KMS-11 (cell line): ENCODE data around the gene RNF213.

Experiments
- H2AFZ ChIP-seq: fragments of 200-600 bp; sonication (generic); 2 replicates; pipeline ENCODE4 v1.6.1; 2016; ENCODE audit warnings: antibody characterized with exemption, mixed run types, low read depth
- H3K27ac ChIP-seq: fragments of 200-600 bp; sonication (generic); 2 replicates; pipeline ENCODE4 v1.6.1; 2016; ENCODE audit warnings: mild to moderate bottlenecking, mixed run types
- H3K27me3 ChIP-seq: fragments of 200-600 bp; sonication (generic); 2 replicates; pipeline ENCODE4 v1.6.1; 2017; ENCODE audit warnings: mild to moderate bottlenecking, low read depth, mixed run types, moderate library complexity; ENCODE audit not compliant: insufficient read depth
- H3K36me3 ChIP-seq: fragments of 200-600 bp; sonication (generic); 2 replicates; pipeline ENCODE4 v1.6.1; 2017; ENCODE audit warnings: mild to moderate bottlenecking, mixed run types; ENCODE audit not compliant: insufficient read depth
- H3K4me1 ChIP-seq: fragments of 200-600 bp; sonication (generic); 2 replicates; pipeline ENCODE4 v1.6.1; 2016; ENCODE audit warnings: mild to moderate bottlenecking, low read depth, mixed run types; ENCODE audit not compliant: poor library complexity, severe bottlenecking
- H3K4me2 ChIP-seq: fragments of 200-600 bp; sonication (generic); 2 replicates; pipeline ENCODE4 v1.7.0; 2016; ENCODE audit warnings: mild to moderate bottlenecking, mixed run types
- H3K4me3 ChIP-seq: fragments of 200-600 bp; sonication (generic); IDR thresholded peaks from 2 replicates; pipeline ENCODE4 v1.6.1; 2017; ENCODE audit warnings: low read depth, low read length, mixed read lengths; ENCODE audit not compliant: insufficient read depth
- H3K79me2 ChIP-seq: fragments of 200-600 bp; sonication (generic); 2 replicates; pipeline ENCODE4 v1.6.1; 2016; ENCODE audit warnings: low read depth, mixed run types; ENCODE audit not compliant: insufficient read depth
- H3K9ac ChIP-seq: fragments of 200-600 bp; sonication (generic); 2 replicates; pipeline ENCODE4 v1.6.1; 2016; ENCODE audit warnings: mild to moderate bottlenecking, mixed run types
- H4K20me1 ChIP-seq: fragments of 200-600 bp; sonication (generic); 2 replicates; pipeline ENCODE4 v1.6.1; 2016; ENCODE audit warnings: mild to moderate bottlenecking, mixed run types; ENCODE audit not compliant: insufficient read depth
- CTCF ChIP-seq: fragments of 200-600 bp; sonication (generic); conservative IDR thresholded peaks from 2 replicates; pipeline ENCODE4 v1.6.1; 2017; ENCODE audit warnings: low read depth, mild to moderate bottlenecking, antibody characterized with exemption, low read length, moderate library complexity, mixed read lengths

The RNF213 gene

GRCh38 chr17:80413771-80414507 is 153.3 kb downstream of the RNF213 start:
- Histone ChIP-seq H3K79me2 (no peaks in the 10 kb centered on the region), H4K20me1 (no peaks in the 10 kb centered on the region), H3K27ac (no peak overlapping the region), H3K4me2 (peak overlapping the region; percentile 98), H3K36me3 (no peaks in the 10 kb centered on the region), H3K27me3 (peaks cover 23% of the 10 kb centered on the region), H3K4me3 (peak overlapping the region; percentile 10), H3K4me1 (peaks cover 11% of the 10 kb centered on the region), H2AFZ (peak overlapping the region; percentile 88; the same call in 1 of the 2 replicates), H3K9ac (no peak overlapping the region)
- no peak for TF ChIP-seq CTCF

DNA sequence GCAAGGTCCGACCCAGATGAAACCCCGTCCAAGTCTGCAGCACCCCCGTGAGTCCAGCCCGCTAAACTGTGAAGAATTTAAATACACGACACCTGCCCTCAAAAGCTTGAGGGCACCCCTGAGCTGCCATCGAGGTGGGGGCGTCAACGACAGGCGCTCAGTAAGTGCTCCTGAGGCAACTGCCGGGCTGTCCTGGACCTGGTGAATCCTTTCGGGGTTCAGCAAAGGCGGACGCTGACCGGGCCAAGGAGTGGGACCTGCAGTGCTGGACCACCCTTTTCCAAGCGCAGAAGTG is 153.8 kb downstream of the RNF213 start:
- H3K4me1 ChIP-seq = peaks cover 11% of the 10 kb centered on the region
- no peak for TF ChIP-seq CTCF
- peak overlapping the region; percentile 88 for H2AFZ ChIP-seq
- H3K27ac ChIP-seq = no peak overlapping the region
- peaks cover 23% of the 10 kb centered on the region for H3K27me3 ChIP-seq
- H3K4me3 ChIP-seq = peak overlapping the region; percentile 10
- H3K9ac ChIP-seq = peak overlapping the region; percentile 59
- no peaks in the 10 kb centered on the region for H3K36me3 ChIP-seq
- no peaks in the 10 kb centered on the region for H4K20me1 ChIP-seq
- no peaks in the 10 kb centered on the region for H3K79me2 ChIP-seq
- peak overlapping the region; percentile 98 for H3K4me2 ChIP-seq

GRCh38 chr17:80414803-80415625 is 154.4 kb downstream of the RNF213 start, which contains the start of gene ENDOV:
ENDOV (plus strand) TSS chr17:80415167; CDS start chr17:80415195, 28 bp downstream.
- Histone ChIP-seq H3K36me3 (no peaks in the 10 kb centered on the region), H3K4me2 (peak within 1 kb of the TSS; percentile 98), H3K9ac (peak within 1 kb of the TSS; percentile 59), H4K20me1 (no peaks in the 10 kb centered on the region), H3K79me2 (no peaks in the 10 kb centered on the region), H3K27me3 (peaks cover 23% of the 10 kb centered on the region), H3K4me3 (peak within 1 kb of the TSS; percentile 10), H3K4me1 (peaks cover 11% of the 10 kb centered on the region), H3K27ac (peak within 1 kb of the TSS; percentile 40), H2AFZ (peak within 1 kb of the TSS; percentile 88)
- no peak for TF ChIP-seq CTCF

GRCh38 chr17:80415626-80416137 is 155.0 kb downstream of the RNF213 start:
- H2AFZ ChIP-seq = peak overlapping the region; percentile 88

More at GRCh38 chr17:80415626-80416137, 155.0 kb downstream of the RNF213 start:
- Histone ChIP-seq H3K4me1 (peaks cover 11% of the 10 kb centered on the region), H3K4me2 (peak overlapping the region; percentile 98), H3K79me2 (no peaks in the 10 kb centered on the region), H4K20me1 (no peaks in the 10 kb centered on the region), H3K4me3 (no peak overlapping the region), H3K27ac (peak overlapping the region; percentile 40), H3K36me3 (no peaks in the 10 kb centered on the region), H3K9ac (peak overlapping the region; percentile 59), H3K27me3 (peaks cover 23% of the 10 kb centered on the region)
- no peak for TF ChIP-seq CTCF
